GM12878 (cell line): ENCODE measurements around the gene EML5. TPM values are rescaled to one million over a fixed set of nuclear protein-coding genes. Genes with fewer than 3 reads are reported as not detected.

Experiments used
- BCL11A ChIP-seq: IDR thresholded peaks from 2 replicates; pipeline ENCODE4 v1.6.1; 2011; ENCODE audit warnings: low read depth, low read length
- BHLHE40 ChIP-seq, 2 experiments: fragments of 450-650 bp in 1 of 2; IDR thresholded peaks; 2 replicates each; pipeline ENCODE4 v1.6.1; 2011 to 2017; ENCODE audit warnings: low read depth in 2 of 2, borderline replicate concordance in 1 of 2, improper control_type of control experiment in 1 of 2, low read length in 1 of 2, mild to moderate bottlenecking in 1 of 2
- MTA2 ChIP-seq: fragments of 450-650 bp; IDR thresholded peaks from 2 replicates; pipeline ENCODE4 v1.6.1; 2016; ENCODE audit warnings: low read depth, mild to moderate bottlenecking, moderate library complexity
- NBN ChIP-seq: fragments of 450-650 bp; IDR thresholded peaks from 2 replicates; pipeline ENCODE4 v1.6.1; 2016
- NFIC ChIP-seq: IDR thresholded peaks from 2 replicates; pipeline ENCODE4 v1.6.1; 2012; ENCODE audit warnings: low read depth, mild to moderate bottlenecking, inconsistent platforms, low read length, moderate library complexity
- RFX5 ChIP-seq: IDR thresholded peaks from 2 replicates; pipeline ENCODE4 v1.6.1; 2011; ENCODE audit warnings: low read depth, low read length, improper control_type of control experiment
- SPI1 ChIP-seq: IDR thresholded peaks from 2 replicates; pipeline ENCODE4 v1.6.1; 2011; ENCODE audit warnings: low read depth, mild to moderate bottlenecking, low read length, moderate library complexity, borderline replicate concordance; ENCODE audit not compliant: insufficient read depth
- TAF1 ChIP-seq: IDR thresholded peaks from 2 replicates; pipeline ENCODE4 v1.6.1; 2011; ENCODE audit warnings: mild to moderate bottlenecking, low read depth, low read length, borderline replicate concordance
- polyA plus RNA-seq, 11 experiments: library from polyadenylated mRNA; depleted of rRNA in 4 of 11; unstranded in 6 of 11; stranded (reverse) in 5 of 11; fragments of >200 nt; fragmentation: Nextera tagmentation in 4 of 11; fragmentation: Illumina TruSeq in 1 of 11; extraction: Ambion mirVana in 4 of 11; extraction: Trizol in 1 of 11; gene quantifications; 1 replicate in 1 of 11; 2 replicates in 10 of 11; pipeline versions ENCODE4 v1.2.1 to v1.2.3, GENCODE V29; 2011 to 2016; ENCODE audit warnings: inconsistent platforms in 2 of 11, missing spikeins in 2 of 11, low read depth in 1 of 11
- total RNA-seq, 4 experiments: library from RNA; depleted of rRNA in 3 of 4; stranded (reverse); fragments of >200 nt in 3 of 4; fragmentation: Illumina TruSeq in 1 of 4; extraction: Trizol in 1 of 4; gene quantifications; 2 replicates each; pipeline versions ENCODE4 v1.2.1 to v1.2.3, GENCODE V29; 2013 to 2021
- TF ChIP-seq, protein P1 (sequence below): fragments of 450-650 bp; IDR thresholded peaks from 2 replicates; pipeline ENCODE4 v1.6.1; 2017; ENCODE audit warnings: mild to moderate bottlenecking
- TF ChIP-seq, protein P2 (sequence below): fragments of 450-650 bp; IDR thresholded peaks from 2 replicates; pipeline ENCODE4 v1.6.1; 2016; ENCODE audit warnings: mild to moderate bottlenecking
- TF ChIP-seq, protein P3 (sequence below): IDR thresholded peaks from 2 replicates; pipeline ENCODE4 v1.6.1; 2011; ENCODE audit warnings: low read depth, mild to moderate bottlenecking, low read length, moderate library complexity, borderline replicate concordance; ENCODE audit errors: extremely low read depth
- TF ChIP-seq, protein P4 (sequence below): fragments of 450-650 bp; IDR thresholded peaks from 2 replicates; pipeline ENCODE4 v1.6.1; 2016; ENCODE audit warnings: mild to moderate bottlenecking, moderate library complexity, borderline replicate concordance
- TF ChIP-seq, protein P5 (sequence below): IDR thresholded peaks from 2 replicates; pipeline ENCODE4 v1.6.1; 2012; ENCODE audit warnings: improper control_type of control experiment, low read depth, low read length; ENCODE audit not compliant: insufficient replicate concordance

Gene EML5
- total and polyA plus RNA-seq, 10 of the 15 experiments (the other 5 are each of a cell fraction or from before 2014, with no cell fraction given) = 0.08 to 0.35 (median 0.22) TPM; not detected in 1

DNA sequence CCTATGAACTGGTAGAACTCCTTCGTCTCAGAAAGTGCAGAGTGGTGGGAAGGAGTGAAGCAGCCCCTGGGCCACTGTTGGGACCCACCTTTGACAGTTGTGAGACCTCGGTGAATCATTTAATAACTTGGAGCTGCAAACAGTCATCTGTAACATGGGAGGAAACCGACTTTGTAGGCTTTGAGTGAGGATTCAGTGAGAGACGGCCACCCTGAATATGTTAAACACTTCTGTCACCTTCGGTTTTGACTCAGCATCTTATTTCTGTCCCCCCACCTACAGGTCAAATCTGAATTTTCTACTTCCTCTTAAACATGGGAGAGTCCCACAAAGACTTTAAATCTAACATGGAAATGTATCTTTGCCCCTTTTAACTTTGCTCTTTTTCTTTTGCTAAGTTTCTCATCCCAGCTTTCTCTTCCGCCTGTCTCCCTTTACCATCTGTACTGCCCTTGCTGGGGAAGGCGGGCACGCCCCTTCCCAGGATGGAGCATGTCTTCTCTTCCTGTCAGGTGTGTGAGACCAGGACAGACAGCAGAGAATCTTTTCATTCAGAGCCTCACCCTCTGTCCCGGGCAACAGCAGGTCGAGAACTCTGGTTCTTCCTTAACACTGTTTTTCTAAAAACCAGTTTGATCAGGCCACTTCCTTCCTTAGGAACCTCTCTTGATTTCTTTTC lies 192.9 kb downstream of the EML5 start (continued):
- TF ChIP-seq, protein P1, sequence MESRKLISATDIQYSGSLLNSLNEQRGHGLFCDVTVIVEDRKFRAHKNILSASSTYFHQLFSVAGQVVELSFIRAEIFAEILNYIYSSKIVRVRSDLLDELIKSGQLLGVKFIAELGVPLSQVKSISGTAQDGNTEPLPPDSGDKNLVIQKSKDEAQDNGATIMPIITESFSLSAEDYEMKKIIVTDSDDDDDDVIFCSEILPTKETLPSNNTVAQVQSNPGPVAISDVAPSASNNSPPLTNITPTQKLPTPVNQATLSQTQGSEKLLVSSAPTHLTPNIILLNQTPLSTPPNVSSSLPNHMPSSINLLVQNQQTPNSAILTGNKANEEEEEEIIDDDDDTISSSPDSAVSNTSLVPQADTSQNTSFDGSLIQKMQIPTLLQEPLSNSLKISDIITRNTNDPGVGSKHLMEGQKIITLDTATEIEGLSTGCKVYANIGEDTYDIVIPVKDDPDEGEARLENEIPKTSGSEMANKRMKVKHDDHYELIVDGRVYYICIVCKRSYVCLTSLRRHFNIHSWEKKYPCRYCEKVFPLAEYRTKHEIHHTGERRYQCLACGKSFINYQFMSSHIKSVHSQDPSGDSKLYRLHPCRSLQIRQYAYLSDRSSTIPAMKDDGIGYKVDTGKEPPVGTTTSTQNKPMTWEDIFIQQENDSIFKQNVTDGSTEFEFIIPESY = no peak
- peak; percentile 94 for TF ChIP-seq BCL11A
- TF ChIP-seq, protein P2, sequence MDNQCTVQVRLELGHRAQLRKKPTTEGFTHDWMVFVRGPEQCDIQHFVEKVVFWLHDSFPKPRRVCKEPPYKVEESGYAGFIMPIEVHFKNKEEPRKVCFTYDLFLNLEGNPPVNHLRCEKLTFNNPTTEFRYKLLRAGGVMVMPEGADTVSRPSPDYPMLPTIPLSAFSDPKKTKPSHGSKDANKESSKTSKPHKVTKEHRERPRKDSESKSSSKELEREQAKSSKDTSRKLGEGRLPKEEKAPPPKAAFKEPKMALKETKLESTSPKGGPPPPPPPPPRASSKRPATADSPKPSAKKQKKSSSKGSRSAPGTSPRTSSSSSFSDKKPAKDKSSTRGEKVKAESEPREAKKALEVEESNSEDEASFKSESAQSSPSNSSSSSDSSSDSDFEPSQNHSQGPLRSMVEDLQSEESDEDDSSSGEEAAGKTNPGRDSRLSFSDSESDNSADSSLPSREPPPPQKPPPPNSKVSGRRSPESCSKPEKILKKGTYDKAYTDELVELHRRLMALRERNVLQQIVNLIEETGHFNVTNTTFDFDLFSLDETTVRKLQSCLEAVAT = peak; percentile 49; the same call in 1 of the 2 replicates
- TF ChIP-seq, protein P3, sequence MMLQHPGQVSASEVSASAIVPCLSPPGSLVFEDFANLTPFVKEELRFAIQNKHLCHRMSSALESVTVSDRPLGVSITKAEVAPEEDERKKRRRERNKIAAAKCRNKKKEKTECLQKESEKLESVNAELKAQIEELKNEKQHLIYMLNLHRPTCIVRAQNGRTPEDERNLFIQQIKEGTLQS = no peak
- TF ChIP-seq, protein P4, sequence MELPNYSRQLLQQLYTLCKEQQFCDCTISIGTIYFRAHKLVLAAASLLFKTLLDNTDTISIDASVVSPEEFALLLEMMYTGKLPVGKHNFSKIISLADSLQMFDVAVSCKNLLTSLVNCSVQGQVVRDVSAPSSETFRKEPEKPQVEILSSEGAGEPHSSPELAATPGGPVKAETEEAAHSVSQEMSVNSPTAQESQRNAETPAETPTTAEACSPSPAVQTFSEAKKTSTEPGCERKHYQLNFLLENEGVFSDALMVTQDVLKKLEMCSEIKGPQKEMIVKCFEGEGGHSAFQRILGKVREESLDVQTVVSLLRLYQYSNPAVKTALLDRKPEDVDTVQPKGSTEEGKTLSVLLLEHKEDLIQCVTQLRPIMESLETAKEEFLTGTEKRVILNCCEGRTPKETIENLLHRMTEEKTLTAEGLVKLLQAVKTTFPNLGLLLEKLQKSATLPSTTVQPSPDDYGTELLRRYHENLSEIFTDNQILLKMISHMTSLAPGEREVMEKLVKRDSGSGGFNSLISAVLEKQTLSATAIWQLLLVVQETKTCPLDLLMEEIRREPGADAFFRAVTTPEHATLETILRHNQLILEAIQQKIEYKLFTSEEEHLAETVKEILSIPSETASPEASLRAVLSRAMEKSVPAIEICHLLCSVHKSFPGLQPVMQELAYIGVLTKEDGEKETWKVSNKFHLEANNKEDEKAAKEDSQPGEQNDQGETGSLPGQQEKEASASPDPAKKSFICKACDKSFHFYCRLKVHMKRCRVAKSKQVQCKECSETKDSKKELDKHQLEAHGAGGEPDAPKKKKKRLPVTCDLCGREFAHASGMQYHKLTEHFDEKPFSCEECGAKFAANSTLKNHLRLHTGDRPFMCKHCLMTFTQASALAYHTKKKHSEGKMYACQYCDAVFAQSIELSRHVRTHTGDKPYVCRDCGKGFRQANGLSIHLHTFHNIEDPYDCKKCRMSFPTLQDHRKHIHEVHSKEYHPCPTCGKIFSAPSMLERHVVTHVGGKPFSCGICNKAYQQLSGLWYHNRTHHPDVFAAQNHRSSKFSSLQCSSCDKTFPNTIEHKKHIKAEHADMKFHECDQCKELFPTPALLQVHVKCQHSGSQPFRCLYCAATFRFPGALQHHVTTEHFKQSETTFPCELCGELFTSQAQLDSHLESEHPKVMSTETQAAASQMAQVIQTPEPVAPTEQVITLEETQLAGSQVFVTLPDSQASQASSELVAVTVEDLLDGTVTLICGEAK = no peak
- peak; percentile 70; the same call in 1 of the 2 replicates for TF ChIP-seq NBN
- TF ChIP-seq RFX5 = no peak
- peak; percentile 96 for TF ChIP-seq NFIC
- TF ChIP-seq MTA2 = peak; percentile 80
- TF ChIP-seq SPI1 = peak; percentile 60
- no peak for TF ChIP-seq TAF1
- TF ChIP-seq, protein P5, sequence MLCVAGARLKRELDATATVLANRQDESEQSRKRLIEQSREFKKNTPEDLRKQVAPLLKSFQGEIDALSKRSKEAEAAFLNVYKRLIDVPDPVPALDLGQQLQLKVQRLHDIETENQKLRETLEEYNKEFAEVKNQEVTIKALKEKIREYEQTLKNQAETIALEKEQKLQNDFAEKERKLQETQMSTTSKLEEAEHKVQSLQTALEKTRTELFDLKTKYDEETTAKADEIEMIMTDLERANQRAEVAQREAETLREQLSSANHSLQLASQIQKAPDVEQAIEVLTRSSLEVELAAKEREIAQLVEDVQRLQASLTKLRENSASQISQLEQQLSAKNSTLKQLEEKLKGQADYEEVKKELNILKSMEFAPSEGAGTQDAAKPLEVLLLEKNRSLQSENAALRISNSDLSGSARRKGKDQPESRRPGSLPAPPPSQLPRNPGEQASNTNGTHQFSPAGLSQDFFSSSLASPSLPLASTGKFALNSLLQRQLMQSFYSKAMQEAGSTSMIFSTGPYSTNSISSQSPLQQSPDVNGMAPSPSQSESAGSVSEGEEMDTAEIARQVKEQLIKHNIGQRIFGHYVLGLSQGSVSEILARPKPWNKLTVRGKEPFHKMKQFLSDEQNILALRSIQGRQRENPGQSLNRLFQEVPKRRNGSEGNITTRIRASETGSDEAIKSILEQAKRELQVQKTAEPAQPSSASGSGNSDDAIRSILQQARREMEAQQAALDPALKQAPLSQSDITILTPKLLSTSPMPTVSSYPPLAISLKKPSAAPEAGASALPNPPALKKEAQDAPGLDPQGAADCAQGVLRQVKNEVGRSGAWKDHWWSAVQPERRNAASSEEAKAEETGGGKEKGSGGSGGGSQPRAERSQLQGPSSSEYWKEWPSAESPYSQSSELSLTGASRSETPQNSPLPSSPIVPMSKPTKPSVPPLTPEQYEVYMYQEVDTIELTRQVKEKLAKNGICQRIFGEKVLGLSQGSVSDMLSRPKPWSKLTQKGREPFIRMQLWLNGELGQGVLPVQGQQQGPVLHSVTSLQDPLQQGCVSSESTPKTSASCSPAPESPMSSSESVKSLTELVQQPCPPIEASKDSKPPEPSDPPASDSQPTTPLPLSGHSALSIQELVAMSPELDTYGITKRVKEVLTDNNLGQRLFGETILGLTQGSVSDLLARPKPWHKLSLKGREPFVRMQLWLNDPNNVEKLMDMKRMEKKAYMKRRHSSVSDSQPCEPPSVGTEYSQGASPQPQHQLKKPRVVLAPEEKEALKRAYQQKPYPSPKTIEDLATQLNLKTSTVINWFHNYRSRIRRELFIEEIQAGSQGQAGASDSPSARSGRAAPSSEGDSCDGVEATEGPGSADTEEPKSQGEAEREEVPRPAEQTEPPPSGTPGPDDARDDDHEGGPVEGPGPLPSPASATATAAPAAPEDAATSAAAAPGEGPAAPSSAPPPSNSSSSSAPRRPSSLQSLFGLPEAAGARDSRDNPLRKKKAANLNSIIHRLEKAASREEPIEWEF = peak; percentile 15
- TF ChIP-seq BHLHE40 (IDR thresholded peaks at IDR 0.05; ENCODE audit: borderline replicate concordance in 1 of 2, low read depth in 2 of 2, low read length in 1 of 2) = peak in 1 of 2 experiments; percentile 15; a peak in 1 of 4 replicates
